ENCODE results near the gene SUCLG1.
"Not testable (repeated sequence)": the region's sequence is repeated elsewhere in the genome, so short reads cannot be mapped to it uniquely, and the experiment has no call there.

SUCLG1 gene

GRCh38 chr2:84459018-84459943 is at the start of gene SUCLG1:
TSS of gene SUCLG1 (minus strand) at chr2:84459280. CDS start at chr2:84459269, 11 bp downstream.
- peak; percentile 87 to 88 for DNase-seq

GRCh38 chr2:84498150-84498799 is 39.2 kb upstream of the SUCLG1 start:
- DNase-seq: no peak

GRCh38 chr2:84497285-84497684 is 38.2 kb upstream of the SUCLG1 start:
- no peak for DNase-seq

- no peak for DNase-seq
Measured at GRCh38 chr2:84496386-84496785, 37.3 kb upstream of the SUCLG1 start.

- DNase-seq: peak; percentile 50 to 81
Measured at GRCh38 chr2:84495539-84496146, 36.6 kb upstream of the SUCLG1 start.

GRCh38 chr2:84494070-84494469 is 35.0 kb upstream of the SUCLG1 start:
- DNase-seq: no peak

- no peak for DNase-seq
Measured at GRCh38 chr2:84493514-84493913, 34.4 kb upstream of the SUCLG1 start.

- no peak for DNase-seq
Measured at GRCh38 chr2:84492571-84492970, 33.5 kb upstream of the SUCLG1 start.

GRCh38 chr2:84491741-84492140 is 32.7 kb upstream of the SUCLG1 start:
- no peak for DNase-seq

GRCh38 chr2:84491256-84491655 is 32.2 kb upstream of the SUCLG1 start:
- DNase-seq: no peak

GRCh38 chr2:84487298-84487996 is 28.4 kb upstream of the SUCLG1 start:
- no peak for DNase-seq

GRCh38 chr2:84486441-84487115 is 27.5 kb upstream of the SUCLG1 start:
- no peak for DNase-seq

GRCh38 chr2:84483320-84483719 is 24.2 kb upstream of the SUCLG1 start:
- no peak for DNase-seq

GRCh38 chr2:84482603-84483002 is 23.5 kb upstream of the SUCLG1 start:
- no peak for DNase-seq

- DNase-seq: peak in 1 of 2 donors; percentile 14
Measured at GRCh38 chr2:84481702-84482101, 22.6 kb upstream of the SUCLG1 start.

GRCh38 chr2:84478867-84479266 is 19.8 kb upstream of the SUCLG1 start:
- no peak for DNase-seq

GRCh38 chr2:84477886-84478285 is 18.8 kb upstream of the SUCLG1 start:
- no peak for DNase-seq

GRCh38 chr2:84474176-84474575 is 15.1 kb upstream of the SUCLG1 start:
- DNase-seq: no peak

GRCh38 chr2:84472856-84473565 is 13.9 kb upstream of the SUCLG1 start:
- no peak for DNase-seq

- DNase-seq: not testable (repeated sequence)
Measured at GRCh38 chr2:84472423-84472822, 13.3 kb upstream of the SUCLG1 start.

GRCh38 chr2:84467389-84467788 is 8.3 kb upstream of the SUCLG1 start:
- no peak for DNase-seq

GRCh38 chr2:84461310-84461709 is 2.2 kb upstream of the SUCLG1 start:
- no peak for DNase-seq
